ENCODE measurements around the gene COMT.
"Not testable (repeated sequence)": the region's sequence is repeated elsewhere in the genome, so short reads cannot be mapped to it uniquely, and the experiment has no call there.

- TF ChIP-seq ZFP3 (tag by site-specific recombination; IDR thresholded peaks at IDR 0.05; ENCODE audit: low read depth); KLF8 (tag by site-specific recombination; IDR thresholded peaks at IDR 0.05); CTCF (tag by site-specific recombination; IDR thresholded peaks at IDR 0.05); MZF1 (tag by site-specific recombination; IDR thresholded peaks at IDR 0.05; ENCODE audit: borderline replicate concordance); YY1 (tag by site-specific recombination; IDR thresholded peaks at IDR 0.05): not testable (repeated sequence)
Measured at GRCh38 chr22:19907902-19908301, 33.7 kb upstream of the COMT start.
